SK-MEL-5 (cell line): ENCODE results near the gene SLC22A5. TPM values are rescaled to one million over a fixed set of nuclear protein-coding genes. Genes with fewer than 3 reads are reported as not detected.
"Not testable (repeated sequence)": the region's sequence is repeated elsewhere in the genome, so short reads cannot be mapped to it uniquely, and the experiment has no call there.

Source experiments
- DNase-seq: peaks from one replicate; pipeline ENCODE4 v3.0.0-alpha.2; 2016; ENCODE audit warnings: low read depth, low spot score
- in situ Hi-C: cut with HindIII; loops from 2 replicates; pipeline ENCODE4 v1.10.0; 2016; ENCODE audit warnings: low sequenced_read_pairs, high pct_unique_total_duplicates, low pct_unique_long_range_greater_than_20kb
- small RNA-seq, 2 experiments: library from RNA; depleted of rRNA; stranded (forward); fragments of <200 nt; gene quantifications; one replicate each; pipeline ENCODE3, GENCODE V24; 2014
- total RNA-seq: library from RNA; depleted of rRNA; stranded (reverse); fragments of >200 nt; shearing (Covaris generic); gene quantifications from 2 replicates; pipeline ENCODE4 v1.2.3, GENCODE V29; 2014; rRNA removed

Gene SLC22A5
- total RNA-seq, 1 experiment from 2014 or later = 2.8 TPM

- in situ Hi-C loops = no loop called here
- DNase-seq = no peak
These were observed 60.2 kb downstream of the SLC22A5 start for GRCh38 chr5:132429463-132430440.

GRCh38 chr5:132430746-132431145 is 61.2 kb downstream of the SLC22A5 start:
- in situ Hi-C loops = no loop called here
- no peak for DNase-seq

- no peak for DNase-seq
- in situ Hi-C loops = no loop called here
These were observed 62.1 kb downstream of the SLC22A5 start for GRCh38 chr5:132431632-132432031.

GRCh38 chr5:132433141-132433540 is 63.6 kb downstream of the SLC22A5 start:
- no peak for DNase-seq
- in situ Hi-C loops = no loop called here

DNA sequence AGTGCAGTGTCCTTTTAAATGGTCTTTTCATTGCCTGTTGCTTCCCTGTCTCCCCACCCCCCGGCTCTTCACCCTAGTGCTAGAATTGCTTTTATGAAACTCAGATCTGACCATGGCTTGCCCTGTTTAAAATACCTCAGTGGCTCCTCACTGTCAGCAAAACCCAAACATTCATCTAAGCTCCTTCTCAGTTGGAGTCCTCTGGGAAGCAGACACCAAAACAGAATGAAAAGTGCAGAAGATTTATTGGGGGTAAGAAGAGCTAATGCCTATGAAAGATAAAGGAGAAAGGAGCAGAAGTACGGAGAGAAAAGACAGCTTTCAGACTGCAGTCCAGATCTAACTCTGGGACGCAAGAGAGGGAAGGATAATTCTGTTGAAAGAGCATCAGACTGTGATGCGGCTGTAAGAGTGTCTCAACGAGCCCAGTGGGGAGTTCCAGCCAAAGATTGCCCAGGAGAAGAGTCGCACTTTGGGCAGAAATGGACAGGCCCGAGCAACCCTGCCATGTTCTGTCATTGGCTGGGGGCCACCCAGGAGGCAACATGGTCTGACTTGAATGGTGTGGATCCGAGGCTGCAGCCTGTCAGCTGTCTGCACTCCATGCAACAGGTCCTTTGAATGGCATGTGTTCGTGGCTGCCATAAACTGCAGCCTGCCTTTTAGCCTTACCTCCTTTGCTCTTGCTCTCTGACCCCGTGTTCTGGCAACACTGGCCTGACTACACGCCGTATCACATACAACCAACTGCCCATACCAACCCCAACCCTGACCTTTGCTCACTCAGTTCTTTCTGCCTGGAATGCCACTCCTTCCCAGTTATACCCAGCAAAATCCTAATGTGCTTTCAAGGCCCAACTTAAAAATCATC is 65.1 kb downstream of the SLC22A5 start:
- no peak for DNase-seq
- in situ Hi-C loops = no loop called here

- in situ Hi-C loops = no loop called here
- no peak for DNase-seq
These were observed 65.9 kb downstream of the SLC22A5 start for GRCh38 chr5:132435447-132435846.

GRCh38 chr5:132435886-132436285 is 66.4 kb downstream of the SLC22A5 start:
- DNase-seq = no peak
- in situ Hi-C loops = no loop called here

- no peak for DNase-seq
- in situ Hi-C loops = no loop called here
These were observed 67.4 kb downstream of the SLC22A5 start for GRCh38 chr5:132436936-132437335.

DNA sequence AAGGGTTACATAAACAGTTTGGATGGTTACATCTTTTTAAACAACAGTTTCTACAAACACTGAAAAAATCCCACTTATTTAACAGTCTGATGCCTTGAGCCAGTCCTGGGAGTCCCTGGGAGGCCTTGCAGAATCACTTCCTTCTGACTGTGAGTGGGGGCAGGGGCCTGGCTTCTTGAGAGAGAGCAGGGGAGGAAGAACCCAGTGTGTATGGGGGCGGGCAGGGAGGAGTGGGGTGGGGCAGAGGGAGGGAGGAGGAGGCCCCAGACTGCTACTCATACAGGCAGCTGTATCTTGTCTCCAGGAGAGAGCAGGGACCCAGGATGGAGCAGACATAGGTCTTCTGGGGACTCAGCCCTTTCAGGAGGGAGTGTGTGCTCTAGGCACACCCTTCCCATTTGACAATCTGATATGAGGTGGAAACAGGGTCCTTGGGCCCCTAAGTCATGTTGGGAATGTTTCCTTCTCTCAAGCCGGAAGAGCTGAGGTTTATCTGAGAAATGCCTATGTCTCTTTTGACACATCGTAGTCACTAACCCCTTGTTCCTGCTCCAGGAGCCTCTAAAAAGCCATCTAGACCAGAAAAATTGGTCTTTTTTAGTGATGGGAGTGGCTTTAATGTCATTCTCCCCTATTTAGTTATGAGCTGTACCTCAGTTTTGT is 68.2 kb downstream of the SLC22A5 start:
- in situ Hi-C loops = no loop called here
- DNase-seq = no peak

DNA sequence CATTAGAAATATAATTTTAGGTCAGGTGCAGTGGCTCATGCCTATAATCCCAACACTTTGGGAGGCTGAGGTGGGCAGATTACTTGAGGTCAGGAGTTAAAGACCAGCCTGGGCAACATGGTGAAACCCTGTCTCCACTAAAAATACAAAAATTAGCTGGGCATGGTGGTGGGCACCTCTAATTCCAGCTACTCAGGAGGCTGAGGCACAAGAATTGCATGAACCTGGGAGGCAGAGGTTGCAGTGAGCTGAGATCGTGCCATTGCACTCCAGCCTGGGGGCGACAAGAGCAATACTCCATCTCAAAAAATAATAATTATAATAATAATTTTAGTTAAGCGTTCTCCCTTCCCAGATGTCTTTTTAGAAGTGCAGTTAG is 68.7 kb downstream of the SLC22A5 start:
- in situ Hi-C loops, DNase-seq: not testable (repeated sequence)

GRCh38 chr5:132438917-132439316 is 69.4 kb downstream of the SLC22A5 start:
- in situ Hi-C loops = no loop called here
- DNase-seq = no peak

GRCh38 chr5:132439521-132440089 is 70.1 kb downstream of the SLC22A5 start:
- DNase-seq = no peak
- in situ Hi-C loops = no loop called here

- in situ Hi-C loops = no loop called here
- DNase-seq = no peak
These were observed 74.6 kb downstream of the SLC22A5 start for GRCh38 chr5:132444061-132444460.

Small RNAs within 50 kb of the gene (small RNA-seq; reads per million reads assigned to genes)
- gene MIR3936 = 0 to 0.05 reads per million in 2 experiments

Other genes starting within 250 kb of the SLC22A5 start
- 66.3 and 69.8 TPM in 2 replicates for gene P4HA2, start 141.9 kb upstream of the SLC22A5 start, total RNA-seq
- gene PDLIM4, start 112.0 kb upstream of the SLC22A5 start, total RNA-seq = 1.8 and 2.1 TPM in 2 replicates
- gene SLC22A4, start 75.3 kb upstream of the SLC22A5 start, total RNA-seq = 0.61 and 0.66 TPM in 2 replicates
- 1.2 and 1.8 TPM in 2 replicates for gene IRF1, start 121.1 kb downstream of the SLC22A5 start, total RNA-seq
- not detected in 2 replicates for gene IL5, start 173.8 kb downstream of the SLC22A5 start, total RNA-seq
- gene RAD50, start 187.3 kb downstream of the SLC22A5 start, total RNA-seq = 24.5 and 27.8 TPM in 2 replicates